Upper lobe of left lung (tissue), 6 donors: ENCODE results near the gene LHX2. TPM values are rescaled to one million over a fixed set of nuclear protein-coding genes. Genes with fewer than 3 reads are reported as not detected.
"Not testable (repeated sequence)": the region's sequence is repeated elsewhere in the genome, so short reads cannot be mapped to it uniquely, and the experiment has no call there.

Source experiments
- ATAC-seq, 2 donors: fragments of 200-7000 bp; cut with Tn5 transposase; one replicate each; pipeline ENCODE4 v1.9.1; 2022; ENCODE audit warnings: mild to moderate bottlenecking in 2 of 2, moderate library complexity in 2 of 2; ENCODE audit not compliant: low FRiP score in 2 of 2
- DNase-seq, 2 donors: peaks; one replicate each; pipeline ENCODE4 v3.0.0-alpha.2; 2019 to 2020
- H3K27ac ChIP-seq, 4 donors: fragments of 200-600 bp; sonication (generic); one replicate each; pipeline ENCODE4 v1.5.1; 2016 to 2019
- H3K27me3 ChIP-seq, 4 donors: fragments of 200-600 bp; sonication (generic); one replicate each; pipeline ENCODE4 v1.5.1; 2017 to 2019
- H3K36me3 ChIP-seq, 4 donors: fragments of 200-600 bp; sonication (generic); one replicate each; pipeline ENCODE4 v1.5.1; 2016 to 2019
- H3K4me1 ChIP-seq, 4 donors: fragments of 200-600 bp; sonication (generic); one replicate each; pipeline ENCODE4 v1.5.1; 2018 to 2019
- H3K4me3 ChIP-seq, 4 donors: fragments of 200-600 bp; sonication (generic); one replicate each; pipeline ENCODE4 v1.5.1; 2017 to 2019; ENCODE audit warnings: mild to moderate bottlenecking in 2 of 4, moderate library complexity in 1 of 4
- H3K9me3 ChIP-seq, 4 donors: fragments of 200-600 bp; sonication (generic); one replicate each; pipeline ENCODE4 v1.5.1; 2018 to 2019
- CTCF ChIP-seq, 6 experiments: fragments of 450-650 bp in 4 of 6; fragments of 200-600 bp in 2 of 6; sonication (generic) in 2 of 6; IDR thresholded peaks; one replicate each; pipeline ENCODE4 v1.5.1; 2016 to 2019; ENCODE audit warnings: antibody characterized with exemption in 6 of 6
- EP300 ChIP-seq, 4 donors: sonication (generic); formaldehyde crosslinking; IDR thresholded peaks; one replicate each; pipeline ENCODE4 v1.5.1; 2017; ENCODE audit warnings: antibody characterized with exemption in 4 of 4, control low read depth in 2 of 4
- POLR2A ChIP-seq, 4 donors: fragments of 450-650 bp; IDR thresholded peaks; one replicate each; pipeline ENCODE4 v1.5.1; 2016 to 2017; ENCODE audit warnings: antibody characterized with exemption in 4 of 4, mild to moderate bottlenecking in 2 of 4
- POLR2AphosphoS5 ChIP-seq, 2 donors: sonication (generic); formaldehyde crosslinking; IDR thresholded peaks; one replicate each; pipeline ENCODE4 v1.5.1; 2017; ENCODE audit warnings: antibody characterized with exemption in 2 of 2
- WGBS, 2 donors: methylation state at CpG; one replicate each; pipeline ENCODE4 v1.1.5; 2017 to 2018; 5-methylcytosine and 5-hydroxymethylcytosine counted together
- total RNA-seq, 6 donors: library from RNA; depleted of rRNA in 4 of 6; stranded (reverse); fragments of >200 nt in 4 of 6; gene quantifications; one replicate each; pipeline versions ENCODE4 v1.1.0 to v1.2.1, GENCODE V29; 2016 to 2021
- donor health status: DM: no; HTN: no; CAD: no; lungs with moderate emphysema.
- donor health status: DM: no; HTN: yes; CAD: no; lungs with severe emphysema.

Gene LHX2
- total RNA-seq, 6 donors from 2014 or later: not detected

DNA sequence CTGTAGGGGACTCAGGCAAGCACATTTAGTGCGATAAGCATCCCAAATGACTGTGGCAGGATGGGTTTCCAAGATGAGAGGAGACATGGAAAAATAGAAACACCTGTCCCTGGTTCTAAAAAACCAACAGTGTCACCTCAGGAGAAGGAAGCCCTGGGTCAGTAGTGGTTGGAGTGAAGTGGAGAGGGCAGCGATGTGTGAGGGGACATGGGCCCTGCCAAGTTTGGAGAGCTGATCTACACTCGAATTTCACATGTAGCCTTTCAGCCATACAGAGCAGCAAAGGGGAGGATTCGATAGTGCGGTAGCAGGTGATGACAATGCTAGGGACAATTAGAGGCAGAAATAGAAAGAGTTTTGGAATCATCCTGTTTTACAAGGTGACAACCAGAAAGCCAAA, 32.6 kb upstream of the LHX2 start:
- H3K27me3 ChIP-seq: no peaks in the 10 kb centered on the region
- WGBS, 2 donors: 76 to 83% methylated on average over 5 of the region's 5 CpGs
- H3K27ac ChIP-seq: no peak overlapping the region
- ATAC-seq (no peak), DNase-seq (no peak)
- no peaks in the 10 kb centered on the region for H3K36me3 ChIP-seq
- no peak overlapping the region for H3K4me3 ChIP-seq
- no peaks in the 10 kb centered on the region for H3K9me3 ChIP-seq
- H3K4me1 ChIP-seq: no peaks in the 10 kb centered on the region
- TF ChIP-seq POLR2AphosphoS5 (IDR thresholded peaks at IDR 0.05): no peak
- TF ChIP-seq CTCF (IDR thresholded peaks at IDR 0.05): no peak
- TF ChIP-seq EP300 (IDR thresholded peaks at IDR 0.05): no peak
- TF ChIP-seq POLR2A (IDR thresholded peaks at IDR 0.05): no peak

DNA sequence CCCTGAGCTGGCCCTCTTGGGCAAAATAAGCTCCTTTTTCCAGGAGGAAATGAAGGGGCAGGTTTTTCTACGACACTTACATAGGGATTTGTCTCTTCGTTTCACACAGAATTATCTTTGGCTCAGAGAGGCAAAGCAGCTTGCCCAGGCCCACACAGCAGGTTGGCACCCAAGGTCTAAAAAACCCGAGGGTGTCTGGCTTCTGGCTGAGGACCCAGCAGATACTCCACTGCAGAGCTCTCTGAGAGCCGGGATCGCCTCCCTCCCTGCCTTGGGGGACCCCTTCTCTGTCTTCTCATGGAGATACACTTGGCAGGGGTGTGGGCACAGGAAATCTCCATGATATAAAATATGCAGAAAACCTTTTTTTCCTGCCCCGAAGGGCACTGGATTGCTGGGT, 29.0 kb upstream of the LHX2 start:
- no peak for DNase-seq
- H3K27ac ChIP-seq: no peak overlapping the region
- no peak for TF ChIP-seq POLR2A (IDR thresholded peaks at IDR 0.05)
- TF ChIP-seq POLR2AphosphoS5 (IDR thresholded peaks at IDR 0.05): no peak
- no peak for TF ChIP-seq EP300 (IDR thresholded peaks at IDR 0.05)
- no peak for TF ChIP-seq CTCF (IDR thresholded peaks at IDR 0.05)
- H3K4me1 ChIP-seq: no peaks in the 10 kb centered on the region
- no peaks in the 10 kb centered on the region for H3K27me3 ChIP-seq
- no peaks in the 10 kb centered on the region for H3K36me3 ChIP-seq
- no peak for ATAC-seq
- 76 to 79% methylated on average over 6 of the region's 6 CpGs for WGBS, 2 donors
- H3K9me3 ChIP-seq: no peaks in the 10 kb centered on the region
- no peak overlapping the region for H3K4me3 ChIP-seq

DNA sequence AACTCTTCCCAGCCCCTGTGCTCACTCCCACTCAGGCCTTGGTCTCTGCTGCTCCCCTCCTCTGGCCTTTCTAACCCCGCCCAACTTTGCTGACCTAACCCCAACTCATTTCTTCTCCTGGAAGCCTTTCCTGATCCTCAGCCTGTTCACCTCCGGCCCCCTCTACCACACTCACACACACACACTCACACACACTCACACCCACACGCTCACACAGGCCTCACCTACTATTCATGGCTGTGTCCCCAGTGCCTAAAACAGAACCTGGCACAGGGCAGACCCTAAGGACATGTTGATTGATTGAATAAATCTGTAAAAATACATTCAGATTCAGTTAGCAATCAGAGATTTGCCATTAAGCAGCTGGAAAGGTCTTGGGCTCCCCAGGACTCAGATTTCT, 28.5 kb upstream of the LHX2 start:
- H3K4me3 ChIP-seq: no peak overlapping the region
- no peaks in the 10 kb centered on the region for H3K27me3 ChIP-seq
- H3K36me3 ChIP-seq: no peaks in the 10 kb centered on the region
- H3K4me1 ChIP-seq: no peaks in the 10 kb centered on the region
- no peak for TF ChIP-seq EP300 (IDR thresholded peaks at IDR 0.05)
- TF ChIP-seq CTCF (IDR thresholded peaks at IDR 0.05): no peak
- no peak for TF ChIP-seq POLR2A (IDR thresholded peaks at IDR 0.05)
- TF ChIP-seq POLR2AphosphoS5 (IDR thresholded peaks at IDR 0.05): no peak
- H3K27ac ChIP-seq: no peak overlapping the region
- no peak for DNase-seq
- no peaks in the 10 kb centered on the region for H3K9me3 ChIP-seq
- 80 to 91% methylated on average over 3 of the region's 3 CpGs for WGBS, 2 donors
- ATAC-seq: no peak

DNA sequence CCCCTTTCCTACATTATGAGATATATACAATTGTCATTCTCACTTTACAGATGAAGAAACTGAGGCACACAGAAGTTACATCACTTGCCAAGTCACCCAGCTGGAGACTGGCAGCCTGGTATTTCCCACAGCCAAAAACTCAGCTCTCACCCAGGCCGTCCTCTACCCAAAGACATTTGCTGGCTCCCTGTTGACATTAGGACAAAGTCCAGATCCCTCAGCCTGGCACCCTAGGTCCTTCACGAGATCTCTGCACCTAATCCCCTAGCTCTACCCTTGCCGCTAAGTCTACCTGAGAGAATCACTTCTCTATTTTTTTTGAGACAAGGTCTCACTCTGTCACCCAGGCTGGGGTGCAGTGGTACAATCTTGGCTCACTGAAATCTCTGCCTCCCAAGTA, 26.8 kb upstream of the LHX2 start:
- TF ChIP-seq EP300 (IDR thresholded peaks at IDR 0.05) (no peak), POLR2A (IDR thresholded peaks at IDR 0.05) (no peak)
- Histone ChIP-seq H3K4me1 (no peaks in the 10 kb centered on the region), H3K4me3 (no peak overlapping the region), H3K27me3 (no peaks in the 10 kb centered on the region), H3K36me3 (no peaks in the 10 kb centered on the region), H3K27ac (no peak overlapping the region), H3K9me3 (no peaks in the 10 kb centered on the region)
- ATAC-seq (no peak), DNase-seq (no peak)
- 86 to 90% methylated on average over 3 of the region's 3 CpGs for WGBS, 2 donors

- DNase-seq: no peak
- Histone ChIP-seq H3K4me3 (no peak overlapping the region), H3K27ac (no peak overlapping the region), H3K4me1 (no peaks in the 10 kb centered on the region), H3K36me3 (no peaks in the 10 kb centered on the region), H3K9me3 (no peaks in the 10 kb centered on the region), H3K27me3 (no peaks in the 10 kb centered on the region)
- 80% methylated on average over 4 of the region's 4 CpGs for WGBS, 2 donors
- TF ChIP-seq EP300 (IDR thresholded peaks at IDR 0.05) (no peak), POLR2A (IDR thresholded peaks at IDR 0.05) (no peak)
- no peak for ATAC-seq
Measured at GRCh38 chr9:123985869-123986268, 25.7 kb upstream of the LHX2 start.

DNA sequence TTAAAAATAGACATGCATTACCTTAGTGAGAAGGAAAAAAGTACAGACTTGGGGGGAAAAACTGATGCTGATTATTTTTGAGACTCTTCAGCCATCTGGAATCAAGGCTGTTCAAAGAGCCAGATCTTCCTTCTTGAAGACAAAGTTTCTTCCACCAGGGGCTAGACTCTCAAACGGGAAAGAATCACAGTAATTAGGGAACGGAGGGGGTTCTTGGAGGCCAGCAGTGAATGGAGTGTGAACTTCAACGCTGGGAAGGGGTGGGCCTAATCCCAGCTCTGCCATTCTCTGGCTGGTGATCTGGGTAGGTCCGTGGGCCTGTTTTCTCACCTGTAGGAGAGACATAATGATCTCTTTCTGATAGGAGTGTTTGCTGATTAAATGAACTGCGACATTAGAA, 21.1 kb upstream of the LHX2 start:
- H3K9me3 ChIP-seq: no peaks in the 10 kb centered on the region
- no peaks in the 10 kb centered on the region for H3K4me1 ChIP-seq
- H3K36me3 ChIP-seq: no peaks in the 10 kb centered on the region
- no peak overlapping the region for H3K27ac ChIP-seq
- peaks cover 0 to 5% (median 0%) of the 10 kb centered on the region in 4 donors for H3K27me3 ChIP-seq
- DNase-seq (no peak), ATAC-seq (no peak)
- H3K4me3 ChIP-seq: no peak overlapping the region
- WGBS, 2 donors: 33 to 35% methylated on average over 5 of the region's 5 CpGs
- TF ChIP-seq POLR2A (IDR thresholded peaks at IDR 0.05): no peak
- no peak for TF ChIP-seq CTCF (IDR thresholded peaks at IDR 0.05)
- TF ChIP-seq POLR2AphosphoS5 (IDR thresholded peaks at IDR 0.05): no peak
- TF ChIP-seq EP300 (IDR thresholded peaks at IDR 0.05): no peak

DNA sequence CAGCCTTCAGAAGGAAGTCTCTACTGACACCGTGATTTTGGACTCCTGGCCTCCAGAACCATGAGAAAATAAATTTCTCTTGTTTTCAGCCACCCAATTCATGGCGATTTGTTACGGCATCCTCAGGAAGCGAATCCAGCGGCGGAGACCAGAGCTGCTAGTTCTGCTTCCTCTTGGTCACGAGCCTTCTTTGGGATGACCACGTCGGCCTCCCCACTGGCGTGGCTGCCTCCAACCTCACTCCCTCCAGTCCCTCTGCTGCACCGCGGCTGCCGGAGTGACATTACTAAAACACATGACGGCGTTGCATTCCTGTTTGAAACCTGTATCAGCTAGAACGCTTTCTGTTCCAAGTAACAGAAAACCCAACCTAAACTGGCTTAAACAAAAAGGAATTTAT, 18.9 kb upstream of the LHX2 start:
- peaks cover 0 to 27% (median 7%) of the 10 kb centered on the region in 4 donors for H3K27me3 ChIP-seq
- 62 to 70% methylated on average over 8 to 12 of the region's 16 CpGs for WGBS, 2 donors
- H3K27ac ChIP-seq: not testable (repeated sequence)

More for the DNA sequence above, 18.9 kb upstream of the LHX2 start:
- not testable (repeated sequence) for DNase-seq, H3K9me3 ChIP-seq, H3K36me3 ChIP-seq, ATAC-seq, H3K4me3 ChIP-seq
- H3K4me1 ChIP-seq: peaks cover 3 to 14% (median 12%) of the 10 kb centered on the region in 4 donors
